OCI-LY3 (cell line): Measurements from ENCODE around the gene DBNDD2.

Source experiments
- EZH2phosphoT487 ChIP-seq: fragments of 200-600 bp; shearing (Covaris generic); IDR thresholded peaks from 2 replicates; pipeline ENCODE4 v1.6.1; 2018; ENCODE audit warnings: antibody characterized with exemption, mixed run types, low read depth
- TF ChIP-seq, protein P1 (sequence below): fragments of 200-600, 300-600 bp; sonication (generic); IDR thresholded peaks from 2 replicates; pipeline ENCODE4 v1.5.1; 2014; ENCODE audit warnings: antibody characterized with exemption, low read length, low read depth

DNA sequence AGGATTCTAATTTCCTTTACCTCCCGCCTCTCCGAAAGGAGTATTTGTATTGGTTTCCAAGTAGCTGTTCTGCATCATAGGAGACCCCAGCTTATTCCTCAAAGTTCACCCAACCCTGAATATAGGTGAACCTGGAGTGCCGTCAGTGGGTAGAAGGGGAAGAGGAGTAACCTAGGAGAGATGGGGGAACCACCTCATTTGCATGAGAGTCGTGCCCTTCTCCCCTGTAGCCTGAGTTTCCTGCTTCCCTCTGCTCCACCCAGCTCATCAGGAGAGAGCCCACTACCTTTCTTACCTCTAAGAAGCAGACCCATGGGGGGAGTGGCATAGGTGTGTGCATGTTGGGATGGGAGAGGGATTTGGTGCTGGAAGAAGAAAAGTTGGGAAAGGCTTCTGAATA lies 44.1 kb downstream of the DBNDD2 start:
- TF ChIP-seq, protein P1, sequence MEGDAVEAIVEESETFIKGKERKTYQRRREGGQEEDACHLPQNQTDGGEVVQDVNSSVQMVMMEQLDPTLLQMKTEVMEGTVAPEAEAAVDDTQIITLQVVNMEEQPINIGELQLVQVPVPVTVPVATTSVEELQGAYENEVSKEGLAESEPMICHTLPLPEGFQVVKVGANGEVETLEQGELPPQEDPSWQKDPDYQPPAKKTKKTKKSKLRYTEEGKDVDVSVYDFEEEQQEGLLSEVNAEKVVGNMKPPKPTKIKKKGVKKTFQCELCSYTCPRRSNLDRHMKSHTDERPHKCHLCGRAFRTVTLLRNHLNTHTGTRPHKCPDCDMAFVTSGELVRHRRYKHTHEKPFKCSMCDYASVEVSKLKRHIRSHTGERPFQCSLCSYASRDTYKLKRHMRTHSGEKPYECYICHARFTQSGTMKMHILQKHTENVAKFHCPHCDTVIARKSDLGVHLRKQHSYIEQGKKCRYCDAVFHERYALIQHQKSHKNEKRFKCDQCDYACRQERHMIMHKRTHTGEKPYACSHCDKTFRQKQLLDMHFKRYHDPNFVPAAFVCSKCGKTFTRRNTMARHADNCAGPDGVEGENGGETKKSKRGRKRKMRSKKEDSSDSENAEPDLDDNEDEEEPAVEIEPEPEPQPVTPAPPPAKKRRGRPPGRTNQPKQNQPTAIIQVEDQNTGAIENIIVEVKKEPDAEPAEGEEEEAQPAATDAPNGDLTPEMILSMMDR = no peak
- TF ChIP-seq EZH2phosphoT487 = no peak
